Astrocyte of the cerebellum (primary cell): ENCODE measurements around the gene CCNG1.
"Not testable (repeated sequence)": the region's sequence is repeated elsewhere in the genome, so short reads cannot be mapped to it uniquely, and the experiment has no call there.

ENCODE experiments used
- DNase-seq: peaks from one replicate; pipeline ENCODE4 v3.0.0-alpha.2; 2011; ENCODE audit warnings: low read depth
- H3K4me3 ChIP-seq: 2 replicates; pipeline ENCODE4 v1.5.1; 2011; ENCODE audit warnings: mild to moderate bottlenecking, low read depth, low read length, moderate library complexity
- in situ Hi-C: cut with HindIII; loops from 2 replicates; pipeline ENCODE4 v1.10.0; 2017; ENCODE audit warnings: low sequenced_read_pairs
- TF ChIP-seq, protein P1 (sequence below): IDR thresholded peaks from 2 replicates; pipeline ENCODE4 v1.5.1; 2012; ENCODE audit warnings: low read length, low read depth, moderate library complexity, mild to moderate bottlenecking; ENCODE audit errors: missing control alignments

CCNG1 gene

DNA sequence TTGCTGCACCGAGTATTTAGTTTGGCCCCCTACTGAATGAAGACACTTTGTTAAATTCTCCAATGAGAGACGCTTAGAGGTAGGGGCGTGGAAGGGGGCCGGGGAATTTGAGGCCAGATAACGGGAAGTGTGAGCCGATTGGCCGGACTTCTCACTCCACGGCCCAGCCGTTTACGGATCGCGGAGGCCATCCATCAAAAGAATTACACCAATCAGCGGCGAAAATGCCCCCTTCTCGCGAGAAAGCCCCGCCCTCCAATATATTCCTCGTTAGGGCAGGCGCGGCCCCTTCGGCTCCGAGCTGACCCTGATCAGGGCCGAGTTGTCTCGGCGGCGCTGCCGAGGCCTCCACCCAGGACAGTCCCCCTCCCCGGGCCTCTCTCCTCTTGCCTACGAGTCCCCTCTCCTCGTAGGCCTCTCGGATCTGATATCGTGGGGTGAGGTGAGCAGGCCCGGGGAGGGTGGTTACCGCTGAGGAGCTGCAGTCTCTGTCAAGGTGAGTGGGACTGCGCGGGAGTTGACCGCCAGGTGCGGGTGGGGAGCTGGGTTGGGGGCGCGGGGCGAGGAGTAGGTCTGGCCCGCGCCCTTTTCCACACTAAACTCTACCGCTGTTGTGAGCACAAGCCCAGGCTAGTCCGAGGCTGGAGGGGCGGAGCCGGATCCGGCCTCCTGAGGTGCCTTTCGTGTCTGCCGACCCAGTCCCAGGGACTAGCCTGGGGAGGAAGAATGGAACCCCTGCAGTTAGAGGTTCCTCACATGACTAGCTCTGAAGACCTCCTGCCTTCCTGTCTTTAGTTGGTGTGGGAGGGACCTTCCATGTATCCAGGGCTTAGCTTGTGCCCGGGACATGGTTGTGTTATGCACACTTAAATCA lies at the start of gene CCNG1:
Gene CCNG1 (plus strand): TSS at position 287 of the 874 bp plus-strand sequence. CDS start 1,662 bp downstream, outside the sequence.
- TF ChIP-seq, protein P1, sequence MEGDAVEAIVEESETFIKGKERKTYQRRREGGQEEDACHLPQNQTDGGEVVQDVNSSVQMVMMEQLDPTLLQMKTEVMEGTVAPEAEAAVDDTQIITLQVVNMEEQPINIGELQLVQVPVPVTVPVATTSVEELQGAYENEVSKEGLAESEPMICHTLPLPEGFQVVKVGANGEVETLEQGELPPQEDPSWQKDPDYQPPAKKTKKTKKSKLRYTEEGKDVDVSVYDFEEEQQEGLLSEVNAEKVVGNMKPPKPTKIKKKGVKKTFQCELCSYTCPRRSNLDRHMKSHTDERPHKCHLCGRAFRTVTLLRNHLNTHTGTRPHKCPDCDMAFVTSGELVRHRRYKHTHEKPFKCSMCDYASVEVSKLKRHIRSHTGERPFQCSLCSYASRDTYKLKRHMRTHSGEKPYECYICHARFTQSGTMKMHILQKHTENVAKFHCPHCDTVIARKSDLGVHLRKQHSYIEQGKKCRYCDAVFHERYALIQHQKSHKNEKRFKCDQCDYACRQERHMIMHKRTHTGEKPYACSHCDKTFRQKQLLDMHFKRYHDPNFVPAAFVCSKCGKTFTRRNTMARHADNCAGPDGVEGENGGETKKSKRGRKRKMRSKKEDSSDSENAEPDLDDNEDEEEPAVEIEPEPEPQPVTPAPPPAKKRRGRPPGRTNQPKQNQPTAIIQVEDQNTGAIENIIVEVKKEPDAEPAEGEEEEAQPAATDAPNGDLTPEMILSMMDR = no peak
- in situ Hi-C loops = no loop called here

GRCh38 chr5:163395792-163396191 lies 41.6 kb upstream of the CCNG1 start:
- DNase-seq = no peak
- in situ Hi-C loops = no loop called here
- TF ChIP-seq, protein P1 = no peak
- no peak overlapping the region for H3K4me3 ChIP-seq

More for the DNA sequence above, at the start of gene CCNG1:
- peak within 1 kb of the TSS; percentile 85 for H3K4me3 ChIP-seq
- peak; percentile 94 for DNase-seq

DNA sequence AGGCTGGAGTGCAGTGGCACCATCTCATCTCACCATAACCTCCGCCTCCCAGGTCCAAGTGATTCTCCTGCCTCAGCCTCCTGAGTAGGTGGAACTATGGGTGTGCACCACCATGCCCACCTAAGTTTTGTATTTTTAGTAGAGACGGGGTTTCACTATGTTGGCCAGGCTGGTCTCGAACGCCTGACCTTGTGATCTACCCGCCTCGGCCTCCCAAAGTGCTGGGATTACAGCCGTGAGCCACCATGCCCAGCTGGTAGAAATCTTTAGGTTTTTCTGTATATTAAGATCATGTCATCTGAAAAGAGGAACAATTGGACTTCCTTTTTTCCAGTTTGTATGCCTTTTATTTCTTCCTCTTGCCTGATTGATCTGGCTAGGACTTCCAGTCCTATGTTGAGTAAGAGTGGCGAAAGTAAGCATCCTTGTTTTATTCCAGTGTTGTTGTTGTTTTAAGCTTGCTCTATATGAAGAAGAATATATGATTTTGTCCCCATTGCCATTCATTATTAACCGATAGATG lies 40.5 kb upstream of the CCNG1 start:
- in situ Hi-C loops, DNase-seq, H3K4me3 ChIP-seq: not testable (repeated sequence)

GRCh38 chr5:163397354-163397753 lies 40.0 kb upstream of the CCNG1 start:
- H3K4me3 ChIP-seq = no peak overlapping the region
- TF ChIP-seq, protein P1 = no peak
- in situ Hi-C loops = no loop called here
- DNase-seq = no peak

GRCh38 chr5:163399923-163400322 lies 37.5 kb upstream of the CCNG1 start:
- in situ Hi-C loops = no loop called here
- DNase-seq = no peak
- TF ChIP-seq, protein P1 = no peak
- no peak overlapping the region for H3K4me3 ChIP-seq

GRCh38 chr5:163401271-163401670 lies 36.1 kb upstream of the CCNG1 start:
- TF ChIP-seq, protein P1 = no peak
- no peak for DNase-seq
- in situ Hi-C loops = no loop called here
- no peak overlapping the region for H3K4me3 ChIP-seq

DNA sequence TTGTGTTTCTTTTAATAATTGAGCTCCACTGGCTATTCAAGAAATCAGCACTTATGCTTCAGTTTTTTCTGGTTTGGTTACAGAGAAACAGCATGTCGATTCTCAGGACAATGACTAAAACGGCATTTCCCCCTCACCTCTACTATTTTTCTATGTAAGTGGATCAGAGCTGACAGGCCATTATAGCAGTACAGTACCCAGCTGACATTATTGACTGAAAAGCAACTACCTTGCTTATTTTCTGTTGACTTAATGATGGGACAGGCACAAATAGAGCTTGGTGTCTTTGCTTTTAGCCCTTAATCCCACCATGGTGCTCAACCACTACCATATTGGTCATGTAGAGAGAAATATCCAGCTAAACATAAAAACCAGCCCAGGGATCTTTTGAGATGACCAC lies 35.4 kb upstream of the CCNG1 start:
- TF ChIP-seq, protein P1 = no peak
- no peak overlapping the region for H3K4me3 ChIP-seq
- no peak for DNase-seq
- in situ Hi-C loops = no loop called here
